CD14-positive monocyte (primary cell): Measurements from ENCODE around the gene STAC3. TPM values are rescaled to one million over a fixed set of nuclear protein-coding genes. Genes with fewer than 3 reads are reported as not detected.
A peak's percentile ranks its signal among the peaks of the same experiment; 100 is the strongest.

Source experiments
- DNase-seq, 3 donors: peaks; one replicate each; pipeline ENCODE4 v3.0.0-alpha.2; 2011 to 2022
- H2AFZ ChIP-seq: 2 replicates; pipeline ENCODE4 v1.6.0; 2012; ENCODE audit warnings: mild to moderate bottlenecking, low read depth, low read length, inconsistent platforms; ENCODE audit not compliant: insufficient read depth, poor library complexity, severe bottlenecking
- H3K27ac ChIP-seq, 2 donors: 1 replicate in 1 of 2; 2 replicates in 1 of 2; pipeline ENCODE4 v1.5.1; 2012 to 2013; ENCODE audit warnings: low read length in 2 of 2, control low read depth in 1 of 2, inconsistent platforms in 1 of 2, low read depth in 1 of 2, mild to moderate bottlenecking in 1 of 2
- H3K27me3 ChIP-seq, 2 donors: one replicate each; pipeline versions ENCODE4 v1.6.0 to v1.6.1; 2011 to 2013; ENCODE audit warnings: low read length in 2 of 2; ENCODE audit not compliant: control insufficient read depth in 2 of 2, insufficient read depth in 2 of 2
- H3K36me3 ChIP-seq, 2 donors: replicated peaks in 1 of 2; 1 replicate in 1 of 2; 2 replicates in 1 of 2; pipeline versions ENCODE4 v1.5.1 to v1.6.1; 2012 to 2013; ENCODE audit warnings: low read length in 2 of 2, control low read depth in 1 of 2, inconsistent platforms in 1 of 2, mild to moderate bottlenecking in 1 of 2; ENCODE audit not compliant: insufficient read depth in 2 of 2, control insufficient read depth in 1 of 2
- H3K4me1 ChIP-seq, 2 donors: 1 replicate in 1 of 2; 2 replicates in 1 of 2; pipeline versions ENCODE4 v1.5.1 to v1.6.1; 2012 to 2013; ENCODE audit warnings: low read length in 2 of 2, control low read depth in 1 of 2, inconsistent platforms in 1 of 2, mild to moderate bottlenecking in 1 of 2, moderate library complexity in 1 of 2; ENCODE audit not compliant: insufficient read depth in 2 of 2, control insufficient read depth in 1 of 2
- H3K4me2 ChIP-seq: replicated peaks from 2 replicates; pipeline ENCODE3; 2012; ENCODE audit warnings: low read length, moderate library complexity, mild to moderate bottlenecking; ENCODE audit not compliant: poor library complexity, severe bottlenecking; ENCODE audit errors: extremely low read depth
- H3K4me3 ChIP-seq, 3 experiments: fragments of 200-600 bp in 1 of 3; sonication (generic) in 1 of 3; replicated peaks in 1 of 3; 1 replicate in 2 of 3; 2 replicates in 1 of 3; pipeline ENCODE4 v1.5.1; 2011 to 2013; ENCODE audit warnings: low read length in 3 of 3, mild to moderate bottlenecking in 3 of 3, control low read depth in 2 of 3, low read depth in 2 of 3, inconsistent platforms in 1 of 3, moderate library complexity in 1 of 3
- H3K79me2 ChIP-seq: 2 replicates; pipeline ENCODE4 v1.6.0; 2012; ENCODE audit warnings: mild to moderate bottlenecking, control low read depth, inconsistent platforms, low read length, moderate library complexity; ENCODE audit not compliant: insufficient read depth
- H3K9ac ChIP-seq: 2 replicates; pipeline ENCODE4 v1.6.0; 2017; ENCODE audit warnings: low read length, mild to moderate bottlenecking; ENCODE audit not compliant: insufficient read depth, poor library complexity, severe bottlenecking
- H3K9me3 ChIP-seq, 2 donors: replicated peaks in 1 of 2; 1 replicate in 1 of 2; 2 replicates in 1 of 2; pipeline versions ENCODE4 v1.5.1 to v1.6.1; 2012 to 2013; ENCODE audit warnings: low read length in 2 of 2, control low read depth in 1 of 2; ENCODE audit not compliant: control insufficient read depth in 1 of 2, insufficient read depth in 1 of 2
- H4K20me1 ChIP-seq: 2 replicates; pipeline ENCODE4 v1.6.0; 2012; ENCODE audit warnings: mild to moderate bottlenecking, low read length, control low read depth, moderate library complexity; ENCODE audit not compliant: insufficient read depth
- H3K27ac Mint-ChIP-seq, 7 donors: one replicate each; pipeline ENCODE4 v1.8.0; 2020; ENCODE audit warnings: mild to moderate bottlenecking in 7 of 7, mixed read lengths in 7 of 7, moderate library complexity in 6 of 7, inconsistent platforms in 2 of 7
- H3K27me3 Mint-ChIP-seq, 3 donors: one replicate each; pipeline ENCODE4 v1.8.0; 2021 to 2022; ENCODE audit warnings: low read depth in 3 of 3, mild to moderate bottlenecking in 3 of 3, mixed read lengths in 3 of 3, moderate library complexity in 3 of 3, inconsistent platforms in 1 of 3
- H3K36me3 Mint-ChIP-seq, 2 donors: one replicate each; pipeline ENCODE4 v1.8.0; 2020; ENCODE audit warnings: mixed read lengths in 2 of 2, inconsistent platforms in 1 of 2, mild to moderate bottlenecking in 1 of 2
- H3K4me1 Mint-ChIP-seq: one replicate; pipeline ENCODE4 v1.8.0; 2020; ENCODE audit warnings: mild to moderate bottlenecking, mixed read lengths
- H3K4me3 Mint-ChIP-seq, 2 donors: one replicate each; pipeline ENCODE4 v1.8.0; 2020; ENCODE audit warnings: mild to moderate bottlenecking in 2 of 2, mixed read lengths in 2 of 2, moderate library complexity in 1 of 2
- H3K9me3 Mint-ChIP-seq, 7 donors: one replicate each; pipeline ENCODE4 v1.8.0; 2020 to 2022; ENCODE audit warnings: mixed read lengths in 7 of 7, mild to moderate bottlenecking in 6 of 7, moderate library complexity in 6 of 7, inconsistent platforms in 2 of 7
- CTCF ChIP-seq: fragments of 200-600 bp; IDR thresholded peaks from one replicate; pipeline ENCODE4 v1.8.0; 2022; ENCODE audit warnings: antibody characterized with exemption, mild to moderate bottlenecking
- WGBS: methylation state at CpG from one replicate; pipeline ENCODE4 v1.1.5; 2013; ENCODE audit warnings: missing lambda C conversion rate; ENCODE audit not compliant: insufficient coverage; 5-methylcytosine and 5-hydroxymethylcytosine counted together
- intact Hi-C, 2 donors: fragments of 100-400 bp; cut with micrococcal nuclease; formaldehyde crosslinking; loops; one replicate each; pipeline versions ENCODE4 v1.15.0 to v1.15.1; 2023
- polyA plus RNA-seq, 3 donors: library from polyadenylated mRNA; depleted of rRNA in 1 of 3; unstranded in 2 of 3; stranded (reverse) in 1 of 3; fragments of 300-500 nt in 2 of 3; fragments of >200 nt in 1 of 3; fragmentation: Illumina TruSeq in 2 of 3; gene quantifications; 1 replicate in 2 of 3; 2 replicates in 1 of 3; pipeline ENCODE4 v1.2.3, GENCODE V29; 2012 to 2021

The STAC3 gene
- polyA plus RNA-seq, 3 donors, result 7.0 to 32.1 (median 9.1) TPM

- no peak for DNase-seq
- TF ChIP-seq CTCF, result no peak
- peaks cover 0 to 2% (median 0%) of the 10 kb centered on the region in 3 donors for H3K27me3 Mint-ChIP-seq
Observed at GRCh38 chr12:57255916-57256315, 4.9 kb upstream of the STAC3 start.

GRCh38 chr12:57254506-57255280 lies 3.7 kb upstream of the STAC3 start:
- peaks cover 1% of the 10 kb centered on the region for H3K4me1 Mint-ChIP-seq
- no peak overlapping the region for H3K4me3 Mint-ChIP-seq
- H3K9me3 ChIP-seq, result no peaks in the 10 kb centered on the region
- H3K36me3 Mint-ChIP-seq, result peaks cover 63 to 67% of the 10 kb centered on the region in 2 donors
- H3K27me3 ChIP-seq, result no peaks in the 10 kb centered on the region
- TF ChIP-seq CTCF, result no peak
- H4K20me1 ChIP-seq, result no peaks in the 10 kb centered on the region
- peaks cover 56 to 57% of the 10 kb centered on the region in 2 donors for H3K36me3 ChIP-seq
- H3K27me3 Mint-ChIP-seq, result peaks cover 0 to 2% (median 0%) of the 10 kb centered on the region in 3 donors
- peak overlapping the region in 1 of 7 donors; percentile 32 for H3K27ac Mint-ChIP-seq
- no peak overlapping the region for H2AFZ ChIP-seq
- intact Hi-C loops, result no loop called here
- no peaks in the 10 kb centered on the region for H3K79me2 ChIP-seq
- peaks cover 2% of the 10 kb centered on the region in 2 donors for H3K4me1 ChIP-seq
- no peaks in the 10 kb centered on the region for H3K9me3 Mint-ChIP-seq
- H3K27ac ChIP-seq, result no peak overlapping the region
- WGBS, result 95% methylated on average over 4 of the region's 14 CpGs
- DNase-seq, result no peak
- no peak overlapping the region for H3K4me2 ChIP-seq
- no peak overlapping the region for H3K4me3 ChIP-seq
- no peak overlapping the region for H3K9ac ChIP-seq

More at GRCh38 chr12:57255916-57256315, 4.9 kb upstream of the STAC3 start:
- Histone ChIP-seq H4K20me1 (no peaks in the 10 kb centered on the region), H3K27ac (no peak overlapping the region), H2AFZ (no peak overlapping the region), H3K27me3 (no peaks in the 10 kb centered on the region), H3K9ac (no peak overlapping the region), H3K4me1 (no peaks in the 10 kb centered on the region), H3K4me3 (no peak overlapping the region), H3K9me3 (no peaks in the 10 kb centered on the region), H3K4me2 (no peak overlapping the region), H3K79me2 (no peaks in the 10 kb centered on the region), H3K36me3 (peaks cover 68% of the 10 kb centered on the region in 2 donors)
- no peaks in the 10 kb centered on the region for H3K9me3 Mint-ChIP-seq
- H3K4me1 Mint-ChIP-seq, result no peaks in the 10 kb centered on the region
- 100% methylated on average over 2 of the region's 6 CpGs for WGBS
- H3K36me3 Mint-ChIP-seq, result peaks cover 74 to 79% of the 10 kb centered on the region in 2 donors
- intact Hi-C loops, result no loop called here
- H3K4me3 Mint-ChIP-seq, result no peak overlapping the region
- H3K27ac Mint-ChIP-seq, result no peak overlapping the region
